Parathyroid adenoma (tissue), 2 donors: ENCODE data around the gene HAPLN3.

ENCODE experiments used
- H2AFZ ChIP-seq: fragments of 300-600 bp; sonication (generic); one replicate; pipeline ENCODE4 v1.7.0; 2017; ENCODE audit warnings: antibody characterized with exemption, mild to moderate bottlenecking
- H3K27ac ChIP-seq: fragments of 300-600 bp; sonication (generic); one replicate; pipeline ENCODE4 v1.7.0; 2017
- H3K27me3 ChIP-seq: fragments of 300-600 bp; sonication (generic); one replicate; pipeline ENCODE4 v1.7.0; 2017; ENCODE audit warnings: low read length; ENCODE audit not compliant: control insufficient read depth, insufficient read depth
- H3K36me3 ChIP-seq: fragments of 300-600 bp; sonication (generic); one replicate; pipeline ENCODE4 v1.7.0; 2017; ENCODE audit warnings: low read length; ENCODE audit not compliant: control insufficient read depth, insufficient read depth
- H3K4me1 ChIP-seq: fragments of 300-600 bp; sonication (generic); one replicate; pipeline ENCODE4 v1.7.0; 2017; ENCODE audit warnings: control low read depth
- H3K4me2 ChIP-seq: fragments of 300-600 bp; sonication (generic); one replicate; pipeline ENCODE4 v1.7.0; 2017; ENCODE audit warnings: low read length
- H3K4me3 ChIP-seq: fragments of 300-600 bp; sonication (generic); one replicate; pipeline ENCODE4 v1.7.0; 2017; ENCODE audit warnings: low read depth, low read length
- H3K79me2 ChIP-seq: fragments of 300-600 bp; sonication (generic); one replicate; pipeline ENCODE4 v1.7.0; 2017; ENCODE audit warnings: control low read depth
- H3K9ac ChIP-seq: fragments of 300-600 bp; sonication (generic); one replicate; pipeline ENCODE4 v1.7.0; 2017; ENCODE audit warnings: mild to moderate bottlenecking
- H3K9me3 ChIP-seq: fragments of 300-600 bp; sonication (generic); one replicate; pipeline ENCODE4 v1.7.0; 2017; ENCODE audit warnings: low read length; ENCODE audit not compliant: control insufficient read depth
- TF ChIP-seq, protein P1 (sequence below): fragments of 300-600 bp; sonication (generic); IDR thresholded peaks from one replicate; pipeline ENCODE4 v1.7.0; 2017; ENCODE audit warnings: antibody characterized with exemption, mild to moderate bottlenecking
- donor health status: primary hyperparathyroidism.

HAPLN3 gene

GRCh38 chr15:88920186-88920891, 25.0 kb upstream of the HAPLN3 start:
- no peak overlapping the region for H3K4me3 ChIP-seq
- no peak overlapping the region for H3K9ac ChIP-seq
- no peaks in the 10 kb centered on the region for H3K36me3 ChIP-seq
- H3K27me3 ChIP-seq = no peaks in the 10 kb centered on the region
- H3K27ac ChIP-seq = no peak overlapping the region
- no peaks in the 10 kb centered on the region for H3K79me2 ChIP-seq
- TF ChIP-seq, protein P1, sequence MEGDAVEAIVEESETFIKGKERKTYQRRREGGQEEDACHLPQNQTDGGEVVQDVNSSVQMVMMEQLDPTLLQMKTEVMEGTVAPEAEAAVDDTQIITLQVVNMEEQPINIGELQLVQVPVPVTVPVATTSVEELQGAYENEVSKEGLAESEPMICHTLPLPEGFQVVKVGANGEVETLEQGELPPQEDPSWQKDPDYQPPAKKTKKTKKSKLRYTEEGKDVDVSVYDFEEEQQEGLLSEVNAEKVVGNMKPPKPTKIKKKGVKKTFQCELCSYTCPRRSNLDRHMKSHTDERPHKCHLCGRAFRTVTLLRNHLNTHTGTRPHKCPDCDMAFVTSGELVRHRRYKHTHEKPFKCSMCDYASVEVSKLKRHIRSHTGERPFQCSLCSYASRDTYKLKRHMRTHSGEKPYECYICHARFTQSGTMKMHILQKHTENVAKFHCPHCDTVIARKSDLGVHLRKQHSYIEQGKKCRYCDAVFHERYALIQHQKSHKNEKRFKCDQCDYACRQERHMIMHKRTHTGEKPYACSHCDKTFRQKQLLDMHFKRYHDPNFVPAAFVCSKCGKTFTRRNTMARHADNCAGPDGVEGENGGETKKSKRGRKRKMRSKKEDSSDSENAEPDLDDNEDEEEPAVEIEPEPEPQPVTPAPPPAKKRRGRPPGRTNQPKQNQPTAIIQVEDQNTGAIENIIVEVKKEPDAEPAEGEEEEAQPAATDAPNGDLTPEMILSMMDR = no peak
- H2AFZ ChIP-seq = no peak overlapping the region
- H3K9me3 ChIP-seq = no peaks in the 10 kb centered on the region
- H3K4me2 ChIP-seq = no peak overlapping the region
- H3K4me1 ChIP-seq = no peaks in the 10 kb centered on the region

DNA sequence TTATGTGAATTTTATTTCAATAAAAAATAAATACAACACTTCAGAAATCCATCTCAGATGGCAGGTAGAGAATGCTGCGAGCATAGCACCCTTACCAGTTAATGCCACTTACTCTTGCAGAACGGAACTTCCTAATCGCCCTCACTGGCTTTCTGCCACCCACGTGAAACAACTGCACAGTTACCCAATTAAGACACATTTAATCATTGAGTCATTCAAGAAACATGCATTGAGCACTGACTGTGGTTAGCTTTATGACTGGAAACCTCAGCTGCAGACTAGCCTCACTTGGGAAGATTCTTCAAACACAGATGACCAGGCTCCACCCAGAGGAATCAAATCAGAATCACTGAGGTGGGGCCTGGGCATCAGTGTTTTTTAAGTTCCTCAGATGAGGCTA, 23.4 kb upstream of the HAPLN3 start:
- Histone ChIP-seq H3K4me1 (no peaks in the 10 kb centered on the region), H2AFZ (no peak overlapping the region), H3K27me3 (no peaks in the 10 kb centered on the region), H3K36me3 (no peaks in the 10 kb centered on the region), H3K9ac (no peak overlapping the region), H3K4me2 (no peak overlapping the region), H3K27ac (no peak overlapping the region), H3K9me3 (no peaks in the 10 kb centered on the region), H3K4me3 (no peak overlapping the region), H3K79me2 (no peaks in the 10 kb centered on the region)
- TF ChIP-seq, protein P1 = no peak

DNA sequence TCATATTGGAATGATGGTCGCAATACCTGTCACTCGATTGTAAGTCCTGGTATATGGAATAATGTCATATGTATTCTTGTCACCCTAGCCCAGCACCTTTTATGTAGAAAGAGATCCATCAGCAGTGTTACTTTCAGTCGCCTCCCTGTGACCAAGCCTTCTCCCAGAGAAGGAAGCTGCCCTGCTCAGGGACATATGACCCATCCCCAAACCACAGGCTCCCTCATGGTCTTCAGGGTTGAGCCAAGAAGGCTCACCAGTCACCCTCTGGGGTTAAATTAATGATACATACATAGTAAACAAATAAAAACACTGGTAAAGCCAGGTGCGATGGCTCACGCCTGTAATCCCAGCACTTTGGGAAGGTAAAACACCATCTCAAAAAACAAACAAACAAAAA, 22.4 kb upstream of the HAPLN3 start:
- no peak overlapping the region for H3K4me2 ChIP-seq
- H3K27ac ChIP-seq = no peak overlapping the region
- H3K36me3 ChIP-seq = no peaks in the 10 kb centered on the region
- H3K4me3 ChIP-seq = no peak overlapping the region
- no peaks in the 10 kb centered on the region for H3K79me2 ChIP-seq
- no peaks in the 10 kb centered on the region for H3K27me3 ChIP-seq
- no peak overlapping the region for H3K9ac ChIP-seq
- no peak overlapping the region for H2AFZ ChIP-seq
- H3K4me1 ChIP-seq = no peaks in the 10 kb centered on the region
- H3K9me3 ChIP-seq = no peaks in the 10 kb centered on the region
- TF ChIP-seq, protein P1 = no peak

DNA sequence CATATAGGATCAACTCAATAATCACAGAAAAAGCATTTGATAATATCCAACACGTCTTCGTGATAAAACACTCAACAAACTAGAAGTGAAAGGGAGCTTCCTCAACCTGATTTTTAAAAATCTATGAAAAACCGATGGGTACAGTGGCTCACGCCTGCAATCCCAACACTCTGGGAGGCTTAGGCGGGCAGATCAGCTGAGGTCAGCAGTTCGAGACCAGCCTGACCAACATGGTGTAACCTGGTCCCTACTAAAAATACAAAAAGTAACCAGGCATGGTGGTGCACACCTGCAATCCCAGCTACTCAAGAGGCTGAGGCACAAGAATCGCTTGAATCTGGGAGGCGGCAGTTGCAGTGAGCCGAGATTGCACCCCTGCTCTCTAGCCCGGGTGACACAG, 20.0 kb upstream of the HAPLN3 start:
- H3K4me3 ChIP-seq = no peak overlapping the region
- no peak overlapping the region for H3K9ac ChIP-seq
- no peak overlapping the region for H3K27ac ChIP-seq
- TF ChIP-seq, protein P1 = no peak
- no peak overlapping the region for H3K4me2 ChIP-seq
- H3K4me1 ChIP-seq = no peaks in the 10 kb centered on the region
- H3K36me3 ChIP-seq = no peaks in the 10 kb centered on the region
- H3K9me3 ChIP-seq = no peaks in the 10 kb centered on the region
- H3K79me2 ChIP-seq = no peaks in the 10 kb centered on the region
- no peak overlapping the region for H2AFZ ChIP-seq
- H3K27me3 ChIP-seq = no peaks in the 10 kb centered on the region

DNA sequence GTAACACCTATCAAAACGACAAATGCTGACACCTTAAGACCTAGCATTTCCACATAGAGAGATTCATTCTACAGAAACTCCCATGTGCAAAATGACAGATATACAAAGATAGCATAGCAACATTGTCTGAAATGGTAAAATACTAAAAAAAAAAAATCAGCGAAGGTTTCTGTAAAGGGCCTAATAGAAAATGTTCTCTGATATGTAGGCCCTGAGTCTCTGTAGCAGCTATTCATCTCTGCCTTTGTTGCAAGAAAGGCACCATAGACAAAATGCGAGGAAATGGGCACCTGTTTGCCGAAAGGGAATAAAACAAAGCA, 18.5 kb upstream of the HAPLN3 start:
- Histone ChIP-seq H3K36me3 (no peaks in the 10 kb centered on the region), H3K27me3 (no peaks in the 10 kb centered on the region), H3K9ac (no peak overlapping the region), H3K27ac (no peak overlapping the region), H3K4me1 (no peaks in the 10 kb centered on the region), H3K4me3 (peak overlapping the region; percentile 45), H3K4me2 (peak overlapping the region; percentile 81), H2AFZ (no peak overlapping the region), H3K79me2 (no peaks in the 10 kb centered on the region), H3K9me3 (no peaks in the 10 kb centered on the region)
- TF ChIP-seq, protein P1 = no peak
